ENCODE measurements around the gene BID. TPM values are rescaled to one million over a fixed set of nuclear protein-coding genes. Genes with fewer than 3 reads are reported as not detected.
A peak's percentile ranks its signal among the peaks of the same experiment; 100 is the strongest.

The BID gene
- total and polyA plus RNA-seq, 2 of the 4 experiments (the other 2 are of a cell fraction), result 69.5 to 240 TPM

DNA sequence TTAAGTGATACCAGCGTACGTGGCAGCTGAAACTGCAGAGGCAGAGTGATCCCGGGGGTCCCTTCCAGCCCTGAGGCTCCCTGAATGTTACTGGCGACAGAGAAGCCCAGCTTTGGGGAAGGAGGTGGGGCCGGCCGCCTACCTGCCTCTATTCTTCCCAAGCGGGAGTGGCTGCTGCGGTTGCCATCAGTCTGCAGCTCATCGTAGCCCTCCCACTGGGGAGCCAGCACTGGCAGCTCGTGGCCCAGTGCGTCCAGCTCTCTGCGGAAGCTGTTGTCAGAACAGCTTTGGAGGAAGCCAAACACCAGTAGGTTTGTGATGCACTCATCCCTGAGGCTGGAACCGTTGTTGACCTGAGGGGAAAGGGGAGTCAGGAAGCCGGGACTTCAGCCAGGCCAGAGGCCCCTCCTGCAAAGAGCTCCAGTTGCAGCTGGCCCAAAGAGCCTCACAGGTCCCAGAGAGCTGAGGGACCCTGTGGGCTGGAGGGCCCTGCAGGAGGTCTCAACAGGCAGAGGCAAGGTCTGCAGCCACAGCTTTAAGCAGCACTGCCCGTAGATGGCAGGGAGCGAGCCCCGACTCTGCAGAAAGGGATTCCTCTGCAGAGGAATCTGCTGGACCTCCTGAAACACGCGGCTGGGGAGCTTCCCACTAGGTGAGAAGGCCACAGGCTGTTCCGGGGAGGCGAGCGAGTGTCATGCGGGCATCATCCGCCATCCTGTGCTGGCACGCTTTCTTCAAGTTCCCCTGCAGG lies 30.4 kb downstream of the BID start:
- 75% methylated on average over 22 of the region's 25 CpGs; no CpG with 5 or more reads in 1 of the 2 experiments for WGBS, 2 experiments (ENCODE audit: extremely low coverage in 2 of 2, insufficient read length in 1 of 2)
- Histone ChIP-seq H2BK15ac (ENCODE audit: low read depth, low read length) (no peak overlapping the region), H2BK20ac (ENCODE audit: low read depth, low read length) (no peak overlapping the region), H4K5ac (ENCODE audit: low read depth, low read length) (no peak overlapping the region), H2AK9ac (replicated peaks; ENCODE audit: low read depth, low read length, poor library complexity) (peak overlapping the region; percentile 87), H3K36me3 (ENCODE audit: control insufficient read depth, insufficient read depth, low read length) (peaks cover 2% of the 10 kb centered on the region; the same call in 1 of the 2 replicates), H3K4me3 (ENCODE audit: insufficient read depth, low read depth, low read length) (no peak overlapping the region), H3K9me1 (ENCODE audit: insufficient read depth, low read length) (no peaks in the 10 kb centered on the region), H2BK5ac (ENCODE audit: low read depth, low read length, poor library complexity, severe bottlenecking) (no peak overlapping the region), H3K4me1 (ENCODE audit: control insufficient read depth, insufficient read depth, low read length) (peaks cover 5% of the 10 kb centered on the region; the same call in 1 of the 2 replicates), H3K56ac (ENCODE audit: extremely low read depth, insufficient read depth, low read length) (no peak overlapping the region), H2AK5ac (ENCODE audit: low read depth, low read length) (no peak overlapping the region), H2AFZ (replicated peaks; ENCODE audit: low read length, poor library complexity) (no peak overlapping the region), H3K27me3 (ENCODE audit: control insufficient read depth, insufficient read depth, low read length) (no peaks in the 10 kb centered on the region), H4K20me1 (ENCODE audit: insufficient read depth, low read length) (peaks cover 14% of the 10 kb centered on the region), H3K4ac (ENCODE audit: low read depth, low read length) (no peak overlapping the region), H3K18ac (ENCODE audit: low read depth, low read length) (no peak overlapping the region), H3K23ac (ENCODE audit: low read depth, low read length) (no peak overlapping the region), H4K91ac (ENCODE audit: insufficient read depth, low read depth, low read length) (no peak overlapping the region), H4K8ac (ENCODE audit: low read depth in 2 of 2, low read length in 2 of 2) (no peak overlapping the region), H3K79me1 (ENCODE audit: low read depth in 1 of 2, low read length in 2 of 2) (peaks cover 10 to 18% of the 10 kb centered on the region in 2 experiments; a peak in 3 of 4 replicates), H2BK120ac (ENCODE audit: low read depth, low read length) (no peak overlapping the region), H3K9ac (ENCODE audit: low read depth, low read length) (no peak overlapping the region), H3K27ac (ENCODE audit: insufficient read depth, low read length) (no peak overlapping the region), H3K9me3 (ENCODE audit: control insufficient read depth, insufficient read depth, low read length) (no peaks in the 10 kb centered on the region), H3K4me2 (ENCODE audit: low read depth, low read length) (no peak overlapping the region), H3K14ac (replicated peaks; ENCODE audit: low read depth, low read length) (no peak overlapping the region)
- intact Hi-C loops (cut with micrococcal nuclease) (loop anchor here (5.0 kb wide), 2 partner anchors 187 to 333 kb away; partner anchors contain the start of gene PEX26), in situ Hi-C loops (cut with MboI; ENCODE audit: low sequenced_read_pairs) (no loop called here), dilution Hi-C loops (cut with HindIII; ENCODE audit: low sequenced_read_pairs, unreplicated experiment) (no loop called here)
- POLR2A ChIA-PET (ENCODE audit: unreplicated experiment), result no interaction called here
- no peak for DNase-seq
- CTCF ChIA-PET, result interaction anchor here (0.9 to 2.2 kb wide), 2 partner anchors 29 to 333 kb away, joined by 3 to 6 read pairs; no protein-coding TSS in a partner anchor
- no peak for TF ChIP-seq RAD21 (IDR thresholded peaks at IDR 0.05; ENCODE audit: low read length)
- TF ChIP-seq USF2 (IDR thresholded peaks at IDR 0.05; ENCODE audit: low read depth, low read length), result no peak
- no peak for TF ChIP-seq SMC3 (IDR thresholded peaks at IDR 0.05; ENCODE audit: low read depth, low read length)
- TF ChIP-seq, protein P1, sequence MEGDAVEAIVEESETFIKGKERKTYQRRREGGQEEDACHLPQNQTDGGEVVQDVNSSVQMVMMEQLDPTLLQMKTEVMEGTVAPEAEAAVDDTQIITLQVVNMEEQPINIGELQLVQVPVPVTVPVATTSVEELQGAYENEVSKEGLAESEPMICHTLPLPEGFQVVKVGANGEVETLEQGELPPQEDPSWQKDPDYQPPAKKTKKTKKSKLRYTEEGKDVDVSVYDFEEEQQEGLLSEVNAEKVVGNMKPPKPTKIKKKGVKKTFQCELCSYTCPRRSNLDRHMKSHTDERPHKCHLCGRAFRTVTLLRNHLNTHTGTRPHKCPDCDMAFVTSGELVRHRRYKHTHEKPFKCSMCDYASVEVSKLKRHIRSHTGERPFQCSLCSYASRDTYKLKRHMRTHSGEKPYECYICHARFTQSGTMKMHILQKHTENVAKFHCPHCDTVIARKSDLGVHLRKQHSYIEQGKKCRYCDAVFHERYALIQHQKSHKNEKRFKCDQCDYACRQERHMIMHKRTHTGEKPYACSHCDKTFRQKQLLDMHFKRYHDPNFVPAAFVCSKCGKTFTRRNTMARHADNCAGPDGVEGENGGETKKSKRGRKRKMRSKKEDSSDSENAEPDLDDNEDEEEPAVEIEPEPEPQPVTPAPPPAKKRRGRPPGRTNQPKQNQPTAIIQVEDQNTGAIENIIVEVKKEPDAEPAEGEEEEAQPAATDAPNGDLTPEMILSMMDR (conservative IDR thresholded peaks at IDR 0.05; ENCODE audit: low read depth, low read length), result no peak
- TF ChIP-seq RFX5 (IDR thresholded peaks at IDR 0.05; ENCODE audit: low read depth, low read length), result no peak
- BruUV-seq (replicated peaks), result no TSS peak
- peak; percentile 35 for ATAC-seq (ENCODE audit: low read depth)
